ENCODE measurements around the gene S100A2.
A peak's percentile ranks its signal among the peaks of the same experiment; 100 is the strongest.
"Not testable (repeated sequence)": the region's sequence is repeated elsewhere in the genome, so short reads cannot be mapped to it uniquely, and the experiment has no call there.

The S100A2 gene

GRCh38 chr1:153588033-153588432 lies 22.4 kb upstream of the S100A2 start:
- H3K27me3 ChIP-seq (ENCODE audit: insufficient read depth, low read length, poor library complexity); H3K79me1 ChIP-seq (ENCODE audit: low read length); H4K8ac ChIP-seq (ENCODE audit: low read depth, low read length); DNase-seq; H3K4me3 ChIP-seq (ENCODE audit: low read length); H3K27ac ChIP-seq (ENCODE audit: low read depth, low read length); H4K5ac ChIP-seq (ENCODE audit: low read length); H3K36me3 ChIP-seq (ENCODE audit: control insufficient read depth, insufficient read depth, low read length); H3K23ac ChIP-seq (ENCODE audit: low read length); H2AK5ac ChIP-seq (ENCODE audit: low read length); H2BK5ac ChIP-seq (ENCODE audit: low read length); H3K4me2 ChIP-seq (ENCODE audit: low read length); H3K4ac ChIP-seq (ENCODE audit: low read depth, low read length); H3K9ac ChIP-seq (ENCODE audit: low read length); H3K56ac ChIP-seq (ENCODE audit: low read length); H3K4me1 ChIP-seq (ENCODE audit: control insufficient read depth, low read depth, low read length); H2BK120ac ChIP-seq (ENCODE audit: low read depth, low read length); H3K18ac ChIP-seq (ENCODE audit: low read length); H3K79me2 ChIP-seq (ENCODE audit: control insufficient read depth, insufficient read depth, low read length); H2BK15ac ChIP-seq (replicated peaks; ENCODE audit: low read depth): not testable (repeated sequence)
- WGBS (ENCODE audit: extremely low coverage, insufficient coverage, low lambda C conversion rate), result no CpG with 5 or more reads among the region's 10 CpGs

GRCh38 chr1:153587314-153587713 lies 21.7 kb upstream of the S100A2 start:
- no CpG with 5 or more reads among the region's 5 CpGs for WGBS (ENCODE audit: extremely low coverage, insufficient coverage, low lambda C conversion rate)
- Histone ChIP-seq H2BK5ac (ENCODE audit: low read length) (no peak overlapping the region), H3K36me3 (ENCODE audit: control insufficient read depth, insufficient read depth, low read length) (no peaks in the 10 kb centered on the region), H3K23ac (ENCODE audit: low read length) (no peak overlapping the region), H3K79me2 (ENCODE audit: control insufficient read depth, insufficient read depth, low read length) (no peaks in the 10 kb centered on the region), H3K9ac (ENCODE audit: low read length) (no peak overlapping the region), H3K4me1 (ENCODE audit: control insufficient read depth, low read depth, low read length) (no peaks in the 10 kb centered on the region), H2BK15ac (replicated peaks; ENCODE audit: low read depth) (no peak overlapping the region), H3K56ac (ENCODE audit: low read length) (no peak overlapping the region), H3K27ac (ENCODE audit: low read depth, low read length) (no peak overlapping the region), H4K8ac (ENCODE audit: low read depth, low read length) (no peak overlapping the region), H2BK120ac (ENCODE audit: low read depth, low read length) (no peak overlapping the region), H4K5ac (ENCODE audit: low read length) (no peak overlapping the region), H3K4ac (ENCODE audit: low read depth, low read length) (no peak overlapping the region), H3K4me3 (ENCODE audit: low read length) (no peak overlapping the region), H3K18ac (ENCODE audit: low read length) (no peak overlapping the region), H3K27me3 (ENCODE audit: insufficient read depth, low read length, poor library complexity) (no peaks in the 10 kb centered on the region), H3K79me1 (ENCODE audit: low read length) (no peaks in the 10 kb centered on the region), H2AK5ac (ENCODE audit: low read length) (no peak overlapping the region), H3K4me2 (ENCODE audit: low read length) (no peak overlapping the region)
- DNase-seq, result peak; percentile 84

GRCh38 chr1:153586347-153586746 lies 20.7 kb upstream of the S100A2 start:
- Histone ChIP-seq H3K23ac (ENCODE audit: low read length) (no peak overlapping the region), H3K9ac (ENCODE audit: low read length) (no peak overlapping the region), H2AK5ac (ENCODE audit: low read length) (no peak overlapping the region), H2BK15ac (replicated peaks; ENCODE audit: low read depth) (no peak overlapping the region), H3K79me2 (ENCODE audit: control insufficient read depth, insufficient read depth, low read length) (no peaks in the 10 kb centered on the region), H3K4me2 (ENCODE audit: low read length) (no peak overlapping the region), H3K27ac (ENCODE audit: low read depth, low read length) (no peak overlapping the region), H3K36me3 (ENCODE audit: control insufficient read depth, insufficient read depth, low read length) (no peaks in the 10 kb centered on the region), H3K79me1 (ENCODE audit: low read length) (no peaks in the 10 kb centered on the region), H3K4me3 (ENCODE audit: low read length) (no peak overlapping the region), H3K56ac (ENCODE audit: low read length) (no peak overlapping the region), H2BK120ac (ENCODE audit: low read depth, low read length) (no peak overlapping the region), H3K4me1 (ENCODE audit: control insufficient read depth, low read depth, low read length) (no peaks in the 10 kb centered on the region), H2BK5ac (ENCODE audit: low read length) (no peak overlapping the region), H3K18ac (ENCODE audit: low read length) (peak overlapping the region; percentile 80), H3K4ac (ENCODE audit: low read depth, low read length) (no peak overlapping the region), H4K5ac (ENCODE audit: low read length) (no peak overlapping the region), H4K8ac (ENCODE audit: low read depth, low read length) (no peak overlapping the region), H3K27me3 (ENCODE audit: insufficient read depth, low read length, poor library complexity) (no peaks in the 10 kb centered on the region)
- DNase-seq, result no peak
- WGBS (ENCODE audit: extremely low coverage, insufficient coverage, low lambda C conversion rate), result no CpG with 5 or more reads among the region's 1 CpG

- no peak overlapping the region for H3K27ac ChIP-seq (ENCODE audit: low read depth, low read length)
- H2BK15ac ChIP-seq (replicated peaks; ENCODE audit: low read depth), result no peak overlapping the region
- H3K79me1 ChIP-seq (ENCODE audit: low read length), result no peaks in the 10 kb centered on the region
- H3K4ac ChIP-seq (ENCODE audit: low read depth, low read length), result peak overlapping the region; percentile 65
- no peak overlapping the region for H2BK5ac ChIP-seq (ENCODE audit: low read length)
- no peak overlapping the region for H3K18ac ChIP-seq (ENCODE audit: low read length)
- H3K36me3 ChIP-seq (ENCODE audit: control insufficient read depth, insufficient read depth, low read length), result no peaks in the 10 kb centered on the region
- no peaks in the 10 kb centered on the region for H3K27me3 ChIP-seq (ENCODE audit: insufficient read depth, low read length, poor library complexity)
- no CpG with 5 or more reads among the region's 1 CpG for WGBS (ENCODE audit: extremely low coverage, insufficient coverage, low lambda C conversion rate)
- no peak overlapping the region for H4K5ac ChIP-seq (ENCODE audit: low read length)
- no peak overlapping the region for H3K4me3 ChIP-seq (ENCODE audit: low read length)
- H3K56ac ChIP-seq (ENCODE audit: low read length), result no peak overlapping the region
- no peaks in the 10 kb centered on the region for H3K79me2 ChIP-seq (ENCODE audit: control insufficient read depth, insufficient read depth, low read length)
- DNase-seq, result no peak
- H3K9ac ChIP-seq (ENCODE audit: low read length), result no peak overlapping the region
- H4K8ac ChIP-seq (ENCODE audit: low read depth, low read length), result no peak overlapping the region
- H3K4me2 ChIP-seq (ENCODE audit: low read length), result no peak overlapping the region
- H2BK120ac ChIP-seq (ENCODE audit: low read depth, low read length), result no peak overlapping the region
- no peaks in the 10 kb centered on the region for H3K4me1 ChIP-seq (ENCODE audit: control insufficient read depth, low read depth, low read length)
- no peak overlapping the region for H3K23ac ChIP-seq (ENCODE audit: low read length)
- no peak overlapping the region for H2AK5ac ChIP-seq (ENCODE audit: low read length)
These were observed 19.4 kb upstream of the S100A2 start for GRCh38 chr1:153585006-153585405.

- H3K36me3 ChIP-seq (ENCODE audit: control insufficient read depth, insufficient read depth, low read length), result no peaks in the 10 kb centered on the region
- H2BK120ac ChIP-seq (ENCODE audit: low read depth, low read length), result no peak overlapping the region
- H4K8ac ChIP-seq (ENCODE audit: low read depth, low read length), result no peak overlapping the region
- H2BK5ac ChIP-seq (ENCODE audit: low read length), result no peak overlapping the region
- no peak overlapping the region for H3K4me3 ChIP-seq (ENCODE audit: low read length)
- no CpG with 5 or more reads among the region's 2 CpGs for whole genome bisulfite sequencing (ENCODE audit: extremely low coverage, insufficient coverage, low lambda C conversion rate)
- H3K4me1 ChIP-seq (ENCODE audit: control insufficient read depth, low read depth, low read length), result peaks cover under 1% of the 10 kb centered on the region
- no peak overlapping the region for H3K18ac ChIP-seq (ENCODE audit: low read length)
- H3K56ac ChIP-seq (ENCODE audit: low read length), result no peak overlapping the region
- H2AK5ac ChIP-seq (ENCODE audit: low read length), result no peak overlapping the region
- H3K27ac ChIP-seq (ENCODE audit: low read depth, low read length), result no peak overlapping the region
- H3K4ac ChIP-seq (ENCODE audit: low read depth, low read length), result no peak overlapping the region
- H4K5ac ChIP-seq (ENCODE audit: low read length), result no peak overlapping the region
- no peaks in the 10 kb centered on the region for H3K79me2 ChIP-seq (ENCODE audit: control insufficient read depth, insufficient read depth, low read length)
- no peak for DNase-seq
- H2BK15ac ChIP-seq (replicated peaks; ENCODE audit: low read depth), result no peak overlapping the region
- H3K27me3 ChIP-seq (ENCODE audit: insufficient read depth, low read length, poor library complexity), result no peaks in the 10 kb centered on the region
- no peak overlapping the region for H3K4me2 ChIP-seq (ENCODE audit: low read length)
- H3K9ac ChIP-seq (ENCODE audit: low read length), result no peak overlapping the region
- no peaks in the 10 kb centered on the region for H3K79me1 ChIP-seq (ENCODE audit: low read length)
- no peak overlapping the region for H3K23ac ChIP-seq (ENCODE audit: low read length)
These were observed 18.3 kb upstream of the S100A2 start for GRCh38 chr1:153583976-153584375.

GRCh38 chr1:153583514-153583913 lies 17.9 kb upstream of the S100A2 start:
- no CpG with 5 or more reads among the region's 3 CpGs for WGBS (ENCODE audit: extremely low coverage, insufficient coverage, low lambda C conversion rate)
- not testable (repeated sequence) for H4K5ac ChIP-seq (ENCODE audit: low read length); H3K4me1 ChIP-seq (ENCODE audit: control insufficient read depth, low read depth, low read length); DNase-seq; H3K56ac ChIP-seq (ENCODE audit: low read length); H3K36me3 ChIP-seq (ENCODE audit: control insufficient read depth, insufficient read depth, low read length); H3K4ac ChIP-seq (ENCODE audit: low read depth, low read length); H2BK15ac ChIP-seq (replicated peaks; ENCODE audit: low read depth); H3K4me2 ChIP-seq (ENCODE audit: low read length); H3K9ac ChIP-seq (ENCODE audit: low read length); H2AK5ac ChIP-seq (ENCODE audit: low read length); H3K79me1 ChIP-seq (ENCODE audit: low read length); H2BK120ac ChIP-seq (ENCODE audit: low read depth, low read length); H3K27ac ChIP-seq (ENCODE audit: low read depth, low read length); H3K4me3 ChIP-seq (ENCODE audit: low read length); H2BK5ac ChIP-seq (ENCODE audit: low read length); H3K79me2 ChIP-seq (ENCODE audit: control insufficient read depth, insufficient read depth, low read length); H3K18ac ChIP-seq (ENCODE audit: low read length); H4K8ac ChIP-seq (ENCODE audit: low read depth, low read length); H3K27me3 ChIP-seq (ENCODE audit: insufficient read depth, low read length, poor library complexity); H3K23ac ChIP-seq (ENCODE audit: low read length)
